HepG2 (cell line): ENCODE data around the gene ELL. TPM values are rescaled to one million over a fixed set of nuclear protein-coding genes. Genes with fewer than 3 reads are reported as not detected.

Experiments used
- ATAD3A ChIP-seq: sonication (generic); formaldehyde crosslinking; IDR thresholded peaks from 2 replicates; pipeline ENCODE4 v1.4.0; 2020; ENCODE audit warnings: missing genetic modification reagents
- CENPT ChIP-seq: sonication (generic); formaldehyde crosslinking; IDR thresholded peaks from 2 replicates; pipeline ENCODE4 v1.8.0; 2022; ENCODE audit warnings: low read depth, mild to moderate bottlenecking, moderate library complexity, missing genetic modification reagents
- FIP1L1 ChIP-seq: fragments of 200-400 bp; formaldehyde crosslinking; IDR thresholded peaks from 2 replicates; pipeline ENCODE4 v1.6.1; 2018; ENCODE audit warnings: low read depth, mild to moderate bottlenecking, low read length, moderate library complexity, borderline replicate concordance; ENCODE audit not compliant: insufficient read depth
- HCFC1 ChIP-seq: fragments of 150-350 bp; IDR thresholded peaks from 2 replicates; pipeline ENCODE4 v1.6.1; 2014; ENCODE audit warnings: low read depth, low read length
- IKZF5 ChIP-seq: IDR thresholded peaks from 2 replicates; pipeline ENCODE4 v1.6.1; 2018; ENCODE audit warnings: missing genetic modification reagents, mild to moderate bottlenecking, missing compliant biosample characterization
- ISL2 ChIP-seq: sonication (generic); formaldehyde crosslinking; IDR thresholded peaks from 2 replicates; pipeline ENCODE4 v1.5.0; 2020; ENCODE audit warnings: missing genetic modification reagents
- MTA1 ChIP-seq: sonication (generic); formaldehyde crosslinking; IDR thresholded peaks from 2 replicates; pipeline ENCODE4 v1.4.0; 2020; ENCODE audit warnings: missing genetic modification reagents, mild to moderate bottlenecking, borderline replicate concordance
- PHF21A ChIP-seq: sonication (generic); formaldehyde crosslinking; IDR thresholded peaks from 2 replicates; pipeline ENCODE4 v1.5.0; 2020; ENCODE audit warnings: mild to moderate bottlenecking, missing genetic modification reagents
- POLR2AphosphoS2 ChIP-seq: IDR thresholded peaks from 2 replicates; pipeline ENCODE4 v1.6.1; 2011; ENCODE audit warnings: low read depth, low read length, improper control_type of control experiment
- PTBP1 ChIP-seq: fragments of 200-400 bp; formaldehyde crosslinking; IDR thresholded peaks from 2 replicates; pipeline ENCODE4 v1.6.1; 2018; ENCODE audit warnings: low read length, low read depth; ENCODE audit not compliant: poor library complexity, severe bottlenecking
- SKI ChIP-seq: fragments of 450-650 bp; IDR thresholded peaks from one replicate; pipeline ENCODE4 v1.6.1; 2018; ENCODE audit warnings: mild to moderate bottlenecking; ENCODE audit not compliant: partially characterized antibody
- SRSF4 ChIP-seq: fragments of 200-400 bp; formaldehyde crosslinking; IDR thresholded peaks from one replicate; pipeline ENCODE4 v1.6.1; 2018; ENCODE audit warnings: mild to moderate bottlenecking, low read depth, low read length, moderate library complexity; ENCODE audit not compliant: poor library complexity, severe bottlenecking
- STAT5B ChIP-seq: sonication (generic); formaldehyde crosslinking; IDR thresholded peaks from 2 replicates; pipeline ENCODE4 v1.4.0; 2020; ENCODE audit warnings: missing genetic modification reagents
- TERF1 ChIP-seq: sonication (generic); formaldehyde crosslinking; IDR thresholded peaks from 2 replicates; pipeline ENCODE4 v1.8.0; 2022; ENCODE audit warnings: mild to moderate bottlenecking, missing genetic modification reagents, moderate library complexity
- XRCC5 ChIP-seq: fragments of 200-400 bp; formaldehyde crosslinking; optimal IDR thresholded peaks from 2 replicates; pipeline ENCODE3; 2017; ENCODE audit warnings: mild to moderate bottlenecking, low read length
- YEATS2 ChIP-seq: sonication (generic); formaldehyde crosslinking; IDR thresholded peaks from 2 replicates; pipeline ENCODE4 v1.4.0; 2020; ENCODE audit warnings: missing genetic modification reagents, borderline replicate concordance
- ZFP91 ChIP-seq: sonication (generic); formaldehyde crosslinking; IDR thresholded peaks from 2 replicates; pipeline ENCODE4 v1.9.0; 2022; ENCODE audit warnings: missing genetic modification reagents, mild to moderate bottlenecking, borderline replicate concordance
- ZKSCAN8 ChIP-seq: IDR thresholded peaks from 2 replicates; pipeline ENCODE4 v1.6.1; 2016; ENCODE audit warnings: borderline replicate concordance, missing genetic modification reagents, missing compliant biosample characterization
- ZNF296 ChIP-seq: sonication (generic); formaldehyde crosslinking; conservative IDR thresholded peaks from 2 replicates; pipeline ENCODE4 v1.5.0; 2020; ENCODE audit warnings: mild to moderate bottlenecking, missing genetic modification reagents
- ZSCAN22 ChIP-seq: sonication (generic); formaldehyde crosslinking; IDR thresholded peaks from 2 replicates; pipeline ENCODE4 v1.4.0; 2020; ENCODE audit warnings: mild to moderate bottlenecking, missing genetic modification reagents
- polyA plus RNA-seq, 8 experiments: library from polyadenylated mRNA; depleted of rRNA in 3 of 8; stranded (reverse) in 7 of 8; unstranded in 1 of 8; fragments of >200 nt; fragmentation: Illumina TruSeq in 4 of 8; extraction: Trizol in 4 of 8; gene quantifications; 2 replicates each; pipeline versions ENCODE4 v1.2.1 to v1.2.3, GENCODE V29; 2011 to 2016; ENCODE audit warnings: low read depth in 4 of 8, missing spikeins in 1 of 8, mixed read lengths in 1 of 8; ENCODE audit not compliant: insufficient read depth in 1 of 8
- total RNA-seq, 5 experiments: library from RNA; depleted of rRNA; stranded (reverse); fragments of >200 nt; fragmentation: Illumina TruSeq; extraction: Trizol; gene quantifications; 2 replicates each; pipeline ENCODE4 v1.2.3, GENCODE V29; 2016; ENCODE audit warnings: low read depth in 1 of 5
- TF ChIP-seq, protein P1 (sequence below): sonication (generic); formaldehyde crosslinking; IDR thresholded peaks from 2 replicates; pipeline ENCODE4 v1.4.0; 2020; ENCODE audit warnings: low read depth, mild to moderate bottlenecking, missing genetic modification reagents

Gene ELL
- total and polyA plus RNA-seq, 2 of the 13 experiments (the other 11 are each of a cell fraction or from before 2014, with no cell fraction given): 3.7 to 5.4 TPM

DNA sequence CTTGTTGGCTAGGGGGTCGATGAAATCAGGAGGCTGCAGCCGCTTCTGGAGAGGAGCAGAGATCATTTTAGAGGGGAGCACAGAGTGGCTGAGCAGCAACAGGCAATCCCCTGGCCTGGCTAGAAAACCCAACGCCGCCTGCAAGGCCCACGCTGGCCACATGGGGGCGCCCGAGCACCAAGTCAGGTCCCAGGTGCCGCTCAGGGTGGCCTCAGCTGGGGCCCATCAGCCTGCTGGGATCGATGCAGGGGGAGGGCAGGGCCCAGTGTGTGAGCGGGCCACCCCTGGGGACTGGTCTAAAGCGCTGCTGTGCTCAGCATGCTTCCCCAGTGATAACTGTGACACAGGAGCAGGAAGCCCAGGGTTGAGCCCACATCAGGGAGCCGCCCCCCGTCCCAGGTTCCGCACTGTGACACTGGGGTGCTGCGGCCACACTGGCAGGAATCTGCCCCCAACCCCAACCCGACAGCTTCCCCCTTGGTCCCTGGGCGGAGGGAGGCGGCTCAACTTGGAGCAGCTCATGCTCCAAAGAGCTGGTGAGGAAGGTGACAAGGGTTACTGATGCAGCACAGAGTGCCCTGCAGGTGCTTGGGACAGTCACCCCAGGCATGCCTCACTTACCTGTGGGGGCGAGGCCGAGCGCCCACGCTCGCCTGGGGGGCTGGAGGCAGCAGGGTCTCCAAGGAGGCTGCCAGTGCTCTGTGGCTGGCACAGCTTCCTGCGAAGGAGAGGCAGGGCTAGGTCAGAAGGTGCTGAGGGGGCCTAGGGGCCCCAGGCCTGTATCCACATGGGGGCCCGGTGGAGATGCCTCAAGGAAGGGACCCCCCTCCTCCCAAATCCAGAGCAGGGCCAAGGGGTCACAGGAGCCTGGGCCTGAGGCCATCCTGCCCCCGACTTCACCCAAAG, 70.7 kb downstream of the ELL start (continued):
- peak; percentile 49 for TF ChIP-seq XRCC5
- 0 out of 2 replicates have a peak, but pooled peaks have one; percentile 30 for TF ChIP-seq ZFP91
- no peak for TF ChIP-seq SKI
- TF ChIP-seq CENPT (CRISPR knock-in tag): no peak
- 0 out of 2 replicates have a peak, but pooled peaks have one; percentile 28 for TF ChIP-seq PHF21A
- no peak for TF ChIP-seq SRSF4
- no peak for TF ChIP-seq ATAD3A (CRISPR knock-in tag)
- TF ChIP-seq STAT5B (CRISPR knock-in tag): no peak
- TF ChIP-seq ZNF296: no peak
- TF ChIP-seq FIP1L1: no peak
- TF ChIP-seq ZKSCAN8 (CRISPR knock-in tag): peak; percentile 43; the same call in 1 of the 2 replicates
- TF ChIP-seq ISL2 (CRISPR knock-in tag): no peak
- TF ChIP-seq ZSCAN22 (CRISPR knock-in tag): no peak
- TF ChIP-seq HCFC1: no peak
- no peak for TF ChIP-seq TERF1 (CRISPR knock-in tag)
- no peak for TF ChIP-seq PTBP1
- no peak for TF ChIP-seq POLR2AphosphoS2
- TF ChIP-seq YEATS2: peak; percentile 59; the same call in 1 of the 2 replicates
- TF ChIP-seq IKZF5 (CRISPR knock-in tag): peak; percentile 47; the same call in 1 of the 2 replicates
- TF ChIP-seq, protein P1, sequence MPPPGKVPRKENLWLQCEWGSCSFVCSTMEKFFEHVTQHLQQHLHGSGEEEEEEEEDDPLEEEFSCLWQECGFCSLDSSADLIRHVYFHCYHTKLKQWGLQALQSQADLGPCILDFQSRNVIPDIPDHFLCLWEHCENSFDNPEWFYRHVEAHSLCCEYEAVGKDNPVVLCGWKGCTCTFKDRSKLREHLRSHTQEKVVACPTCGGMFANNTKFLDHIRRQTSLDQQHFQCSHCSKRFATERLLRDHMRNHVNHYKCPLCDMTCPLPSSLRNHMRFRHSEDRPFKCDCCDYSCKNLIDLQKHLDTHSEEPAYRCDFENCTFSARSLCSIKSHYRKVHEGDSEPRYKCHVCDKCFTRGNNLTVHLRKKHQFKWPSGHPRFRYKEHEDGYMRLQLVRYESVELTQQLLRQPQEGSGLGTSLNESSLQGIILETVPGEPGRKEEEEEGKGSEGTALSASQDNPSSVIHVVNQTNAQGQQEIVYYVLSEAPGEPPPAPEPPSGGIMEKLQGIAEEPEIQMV (CRISPR knock-in tag): no peak
- peak; percentile 56; the same call in 1 of the 2 replicates for TF ChIP-seq MTA1 (CRISPR knock-in tag)
